HEK293 (cell line): Measurements from ENCODE around the gene ZNF81.
A peak's percentile ranks its signal among the peaks of the same experiment; 100 is the strongest.

Source experiments
- CTCF ChIA-PET: fragments of 350-600 bp; formaldehyde crosslinking; extraction: SDS; loops from one replicate; lab custom pipeline; 2021; ENCODE audit warnings: antibody characterized with exemption; lab: Yijun Ruan, JAX
- POLR2A ChIA-PET: fragments of 300-600 bp; formaldehyde crosslinking; extraction: SDS; loops from one replicate; lab custom pipeline; 2020; ENCODE audit warnings: antibody characterized with exemption, inconsistent platforms; lab: Yijun Ruan, JAX
- H3K27ac ChIP-seq: fragments of 200-500 bp; sonication (Bioruptor generic); 2 replicates; pipeline ENCODE4 v1.5.1; 2014; ENCODE audit warnings: low read depth, low read length, control low read depth, inconsistent platforms; ENCODE audit errors: extremely low read depth
- H3K36me3 ChIP-seq, 2 experiments: fragments of 200-500 bp in 1 of 2; sonication (Bioruptor generic) in 1 of 2; 1 replicate in 1 of 2; 2 replicates in 1 of 2; pipeline ENCODE4 v1.5.1; 2014 to 2017; ENCODE audit warnings: inconsistent platforms in 2 of 2, low read length in 2 of 2; ENCODE audit not compliant: control insufficient read depth in 2 of 2, insufficient read depth in 1 of 2
- H3K4me1 ChIP-seq: fragments of 200-500 bp; sonication (Bioruptor generic); 2 replicates; pipeline ENCODE4 v1.5.1; 2014; ENCODE audit warnings: mild to moderate bottlenecking, low read length, inconsistent platforms; ENCODE audit not compliant: control insufficient read depth, insufficient read depth
- H3K4me3 ChIP-seq: 2 replicates; pipeline ENCODE4 v1.5.1; 2011; ENCODE audit warnings: low read depth, mild to moderate bottlenecking, control low read depth, low read length, moderate library complexity
- H3K9me3 ChIP-seq: fragments of 200-500 bp; sonication (Bioruptor generic); 2 replicates; pipeline ENCODE4 v1.5.1; 2014; ENCODE audit warnings: low read depth, low read length, inconsistent platforms; ENCODE audit not compliant: control insufficient read depth, insufficient read depth
- GLIS2 ChIP-seq: fragments of 450-650 bp; formaldehyde crosslinking; IDR thresholded peaks from 2 replicates; pipeline ENCODE4 v1.5.1; 2016; ENCODE audit warnings: missing biosample characterization, missing genetic modification characterization
- IKZF3 ChIP-seq: fragments of 450-650 bp; IDR thresholded peaks from 2 replicates; pipeline ENCODE4 v1.5.0; 2018; ENCODE audit warnings: missing biosample characterization, mild to moderate bottlenecking, missing genetic modification characterization, moderate library complexity
- KLF8 ChIP-seq: fragments of 450-650 bp; formaldehyde crosslinking; IDR thresholded peaks from 2 replicates; pipeline ENCODE4 v1.5.1; 2016; ENCODE audit warnings: missing biosample characterization, missing genetic modification characterization
- MZF1 ChIP-seq: fragments of 450-650 bp; formaldehyde crosslinking; IDR thresholded peaks from 2 replicates; pipeline ENCODE4 v1.5.1; 2017; ENCODE audit warnings: missing biosample characterization, missing genetic modification characterization, borderline replicate concordance
- OVOL3 ChIP-seq: fragments of 450-650 bp; formaldehyde crosslinking; IDR thresholded peaks from 2 replicates; pipeline ENCODE4 v1.5.1; 2016; ENCODE audit warnings: missing biosample characterization, missing genetic modification characterization
- PRDM1 ChIP-seq: fragments of 450-650 bp; formaldehyde crosslinking; IDR thresholded peaks from 2 replicates; pipeline ENCODE4; 2016; ENCODE audit warnings: missing biosample characterization, missing genetic modification characterization
- PRDM10 ChIP-seq: fragments of 450-650 bp; formaldehyde crosslinking; IDR thresholded peaks from 2 replicates; pipeline ENCODE4 v1.5.1; 2016; ENCODE audit warnings: missing biosample characterization, missing genetic modification characterization
- SP3 ChIP-seq: fragments of 450-650 bp; formaldehyde crosslinking; IDR thresholded peaks from 2 replicates; pipeline ENCODE4 v1.5.1; 2016; ENCODE audit warnings: missing biosample characterization, missing genetic modification characterization
- SP7 ChIP-seq: fragments of 450-650 bp; formaldehyde crosslinking; IDR thresholded peaks from 2 replicates; pipeline ENCODE4 v1.5.1; 2016; ENCODE audit warnings: missing biosample characterization, missing genetic modification characterization
- ZBTB17 ChIP-seq: fragments of 450-650 bp; formaldehyde crosslinking; IDR thresholded peaks from 2 replicates; pipeline ENCODE4 v1.5.1; 2016; ENCODE audit warnings: missing biosample characterization, missing genetic modification characterization
- ZBTB20 ChIP-seq: fragments of 450-650 bp; formaldehyde crosslinking; IDR thresholded peaks from 2 replicates; pipeline ENCODE4 v1.5.1; 2016; ENCODE audit warnings: missing biosample characterization, missing genetic modification characterization
- ZBTB8A ChIP-seq: fragments of 450-650 bp; formaldehyde crosslinking; IDR thresholded peaks from 2 replicates; pipeline ENCODE4 v1.5.1; 2016; ENCODE audit warnings: missing biosample characterization, missing genetic modification characterization
- ZIC2 ChIP-seq: fragments of 450-650 bp; formaldehyde crosslinking; IDR thresholded peaks from 2 replicates; pipeline ENCODE4 v1.5.1; 2016; ENCODE audit warnings: missing biosample characterization, missing genetic modification characterization
- ZNF114 ChIP-seq: fragments of 450-650 bp; formaldehyde crosslinking; IDR thresholded peaks from 2 replicates; pipeline ENCODE4 v1.5.0; 2017; ENCODE audit warnings: missing biosample characterization, missing genetic modification characterization
- ZNF157 ChIP-seq: fragments of 450-650 bp; formaldehyde crosslinking; IDR thresholded peaks from 2 replicates; pipeline ENCODE4 v1.5.1; 2016; ENCODE audit warnings: missing biosample characterization, missing genetic modification characterization
- ZNF24 ChIP-seq: fragments of 450-650 bp; formaldehyde crosslinking; IDR thresholded peaks from 2 replicates; pipeline ENCODE4 v1.5.1; 2016; ENCODE audit warnings: missing biosample characterization, missing genetic modification characterization
- ZNF335 ChIP-seq: fragments of 450-650 bp; formaldehyde crosslinking; conservative IDR thresholded peaks from 2 replicates; pipeline ENCODE4 v1.5.1; 2016; ENCODE audit warnings: missing biosample characterization, missing genetic modification characterization
- ZNF350 ChIP-seq: fragments of 450-650 bp; formaldehyde crosslinking; IDR thresholded peaks from 2 replicates; pipeline ENCODE4 v1.5.0; 2017; ENCODE audit warnings: missing biosample characterization, mild to moderate bottlenecking, missing genetic modification characterization
- ZNF513 ChIP-seq: fragments of 450-650 bp; IDR thresholded peaks from 2 replicates; pipeline ENCODE4 v1.5.1; 2018; ENCODE audit warnings: missing biosample characterization, missing genetic modification characterization
- ZNF571 ChIP-seq: fragments of 450-650 bp; formaldehyde crosslinking; IDR thresholded peaks from 2 replicates; pipeline ENCODE4 v1.5.0; 2017; ENCODE audit warnings: missing biosample characterization, missing genetic modification characterization
- ZNF629 ChIP-seq: fragments of 450-650 bp; formaldehyde crosslinking; IDR thresholded peaks from 2 replicates; pipeline ENCODE4 v1.5.1; 2017; ENCODE audit warnings: missing biosample characterization, missing genetic modification characterization
- ZNF670 ChIP-seq: fragments of 450-650 bp; formaldehyde crosslinking; IDR thresholded peaks from 2 replicates; pipeline ENCODE4 v1.5.1; 2016; ENCODE audit warnings: missing biosample characterization, missing genetic modification characterization, low read depth
- ZNF76 ChIP-seq: fragments of 450-650 bp; formaldehyde crosslinking; IDR thresholded peaks from 2 replicates; pipeline ENCODE4; 2016; ENCODE audit warnings: low read depth, missing biosample characterization, missing genetic modification characterization, borderline replicate concordance
- ZNF785 ChIP-seq: fragments of 450-650 bp; formaldehyde crosslinking; IDR thresholded peaks from 2 replicates; pipeline ENCODE4 v1.5.1; 2016; ENCODE audit warnings: missing biosample characterization, missing genetic modification characterization
- ZNF837 ChIP-seq: fragments of 450-650 bp; formaldehyde crosslinking; IDR thresholded peaks from 2 replicates; pipeline ENCODE4 v1.5.1; 2016; ENCODE audit warnings: missing biosample characterization, missing genetic modification characterization
- ZSCAN30 ChIP-seq: fragments of 450-650 bp; IDR thresholded peaks from 2 replicates; pipeline ENCODE4 v1.5.1; 2018; ENCODE audit warnings: missing biosample characterization, mild to moderate bottlenecking, missing genetic modification characterization, moderate library complexity
- TF ChIP-seq, protein P1 (sequence below): fragments of 450-650 bp; formaldehyde crosslinking; IDR thresholded peaks from 2 replicates; pipeline ENCODE4 v1.5.1; 2017; ENCODE audit warnings: missing biosample characterization, mild to moderate bottlenecking, missing genetic modification characterization, moderate library complexity
- TF ChIP-seq, protein P2 (sequence below): fragments of 450-650 bp; formaldehyde crosslinking; IDR thresholded peaks from 2 replicates; pipeline ENCODE4 v1.5.1; 2016; ENCODE audit warnings: missing biosample characterization, missing genetic modification characterization

The ZNF81 gene

DNA sequence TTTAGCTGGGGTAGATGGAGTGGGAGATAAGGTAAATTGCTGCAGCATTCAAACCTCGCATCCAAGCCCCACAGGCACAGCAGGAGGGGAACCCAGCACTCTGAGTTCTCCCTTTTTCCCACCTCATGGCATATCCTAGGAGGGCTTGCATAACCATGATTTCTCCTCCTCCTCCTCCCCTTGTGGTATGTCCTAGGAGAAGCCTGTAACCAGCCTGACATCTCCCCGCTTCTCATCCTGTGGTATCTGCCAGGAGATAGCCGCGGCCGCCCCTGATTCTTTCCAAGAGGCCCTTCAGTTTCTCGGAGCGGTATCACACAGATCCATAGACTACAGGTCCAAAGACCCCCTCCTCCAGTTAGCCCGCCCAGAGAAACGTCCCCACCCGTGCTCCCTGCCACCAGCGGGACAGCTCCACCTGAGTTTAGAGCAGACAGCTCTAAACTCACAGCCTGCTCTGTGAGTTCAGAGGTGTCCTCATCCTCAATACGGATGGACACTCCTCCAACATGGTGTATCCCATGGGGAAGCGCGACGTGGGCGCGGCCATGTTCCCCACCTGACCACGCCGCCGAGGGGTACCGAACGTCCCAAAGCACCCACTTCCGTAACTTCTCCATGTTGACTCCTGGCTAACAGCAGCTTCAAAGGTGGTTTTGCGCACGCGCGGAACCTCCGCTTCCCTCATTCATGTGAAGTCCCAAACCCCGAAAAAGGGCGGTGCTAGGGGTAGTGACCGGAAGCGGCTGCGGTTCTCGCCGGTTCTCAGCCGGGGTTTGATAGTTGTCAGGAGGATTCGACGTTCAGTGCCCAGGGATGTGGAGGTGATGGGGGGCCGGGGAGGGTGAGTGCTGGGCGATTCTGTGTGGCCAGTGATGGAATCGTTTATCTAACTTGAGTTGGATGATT is at the start of gene ZNF81 (continued):
- TF ChIP-seq, protein P1, sequence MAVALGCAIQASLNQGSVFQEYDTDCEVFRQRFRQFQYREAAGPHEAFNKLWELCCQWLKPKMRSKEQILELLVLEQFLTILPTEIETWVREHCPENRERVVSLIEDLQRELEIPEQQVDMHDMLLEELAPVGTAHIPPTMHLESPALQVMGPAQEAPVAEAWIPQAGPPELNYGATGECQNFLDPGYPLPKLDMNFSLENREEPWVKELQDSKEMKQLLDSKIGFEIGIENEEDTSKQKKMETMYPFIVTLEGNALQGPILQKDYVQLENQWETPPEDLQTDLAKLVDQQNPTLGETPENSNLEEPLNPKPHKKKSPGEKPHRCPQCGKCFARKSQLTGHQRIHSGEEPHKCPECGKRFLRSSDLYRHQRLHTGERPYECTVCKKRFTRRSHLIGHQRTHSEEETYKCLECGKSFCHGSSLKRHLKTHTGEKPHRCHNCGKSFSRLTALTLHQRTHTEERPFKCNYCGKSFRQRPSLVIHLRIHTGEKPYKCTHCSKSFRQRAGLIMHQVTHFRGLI (tag by site-specific recombination), result 0 out of 2 replicates have a peak, but pooled peaks have one; percentile 36
- peak; percentile 88 for TF ChIP-seq ZBTB17 (tag by site-specific recombination)
- TF ChIP-seq SP3 (tag by site-specific recombination), result peak; percentile 81
- TF ChIP-seq OVOL3 (tag by site-specific recombination), result no peak
- peak; percentile 47; the same call in 1 of the 2 replicates for TF ChIP-seq KLF8 (tag by site-specific recombination)
- TF ChIP-seq GLIS2 (tag by site-specific recombination), result peak; percentile 52; the same call in 1 of the 2 replicates
- TF ChIP-seq ZNF76 (tag by site-specific recombination), result peak; percentile 90
- TF ChIP-seq ZNF513, result peak; percentile 84
- TF ChIP-seq, protein P2, sequence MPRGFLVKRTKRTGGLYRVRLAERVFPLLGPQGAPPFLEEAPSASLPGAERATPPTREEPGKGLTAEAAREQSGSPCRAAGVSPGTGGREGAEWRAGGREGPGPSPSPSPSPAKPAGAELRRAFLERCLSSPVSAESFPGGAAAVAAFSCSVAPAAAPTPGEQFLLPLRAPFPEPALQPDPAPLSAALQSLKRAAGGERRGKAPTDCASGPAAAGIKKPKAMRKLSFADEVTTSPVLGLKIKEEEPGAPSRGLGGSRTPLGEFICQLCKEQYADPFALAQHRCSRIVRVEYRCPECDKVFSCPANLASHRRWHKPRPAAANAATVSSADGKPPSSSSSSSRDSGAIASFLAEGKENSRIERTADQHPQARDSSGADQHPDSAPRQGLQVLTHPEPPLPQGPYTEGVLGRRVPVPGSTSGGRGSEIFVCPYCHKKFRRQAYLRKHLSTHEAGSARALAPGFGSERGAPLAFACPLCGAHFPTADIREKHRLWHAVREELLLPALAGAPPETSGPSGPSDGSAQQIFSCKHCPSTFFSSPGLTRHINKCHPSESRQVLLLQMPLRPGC (tag by site-specific recombination), result no peak
- peak; percentile 59; the same call in 1 of the 2 replicates for TF ChIP-seq ZIC2 (tag by site-specific recombination)
- TF ChIP-seq PRDM10 (tag by site-specific recombination), result peak; percentile 93
- TF ChIP-seq ZBTB8A (tag by site-specific recombination), result peak; percentile 68
- TF ChIP-seq ZBTB20, result peak; percentile 97
- TF ChIP-seq ZNF670 (tag by site-specific recombination), result no peak
- peak; percentile 98 for TF ChIP-seq ZNF335 (tag by site-specific recombination)
- TF ChIP-seq IKZF3 (tag by site-specific recombination), result peak; percentile 69

GRCh38 chrX:47796433-47796906 is 40.2 kb upstream of the ZNF81 start:
- Histone ChIP-seq H3K9me3 (no peaks in the 10 kb centered on the region), H3K27ac (no peak overlapping the region), H3K36me3 (no peaks in the 10 kb centered on the region), H3K4me1 (no peaks in the 10 kb centered on the region), H3K4me3 (no peak overlapping the region)
- ChIA-PET CTCF (interaction anchor here (0.7 kb wide), 1 partner anchor 788 kb away, joined by 3 read pairs; no protein-coding TSS in a partner anchor), POLR2A (no interaction called here)
- TF ChIP-seq ZNF24 (tag by site-specific recombination), result no peak
- no peak for TF ChIP-seq ZSCAN30 (tag by site-specific recombination)
- no peak for TF ChIP-seq ZNF785 (tag by site-specific recombination)
- TF ChIP-seq PRDM1, result no peak
- TF ChIP-seq ZNF629 (tag by site-specific recombination), result no peak
- no peak for TF ChIP-seq SP7
- TF ChIP-seq ZNF114 (tag by site-specific recombination), result no peak
- no peak for TF ChIP-seq ZNF837 (tag by site-specific recombination)
- TF ChIP-seq MZF1 (tag by site-specific recombination), result no peak
- TF ChIP-seq ZNF571 (tag by site-specific recombination), result no peak
- no peak for TF ChIP-seq ZNF157 (tag by site-specific recombination)
- no peak for TF ChIP-seq ZNF350
- TF ChIP-seq OVOL3 (tag by site-specific recombination), result no peak
